GM18526 (cell line): ENCODE results near the gene CIRBP.

ENCODE experiments used
- POLR2A ChIP-seq: IDR thresholded peaks from 3 replicates; pipeline ENCODE4 v1.6.1; 2011; ENCODE audit not compliant: insufficient read length; ENCODE audit errors: extremely low read depth

Gene CIRBP

DNA sequence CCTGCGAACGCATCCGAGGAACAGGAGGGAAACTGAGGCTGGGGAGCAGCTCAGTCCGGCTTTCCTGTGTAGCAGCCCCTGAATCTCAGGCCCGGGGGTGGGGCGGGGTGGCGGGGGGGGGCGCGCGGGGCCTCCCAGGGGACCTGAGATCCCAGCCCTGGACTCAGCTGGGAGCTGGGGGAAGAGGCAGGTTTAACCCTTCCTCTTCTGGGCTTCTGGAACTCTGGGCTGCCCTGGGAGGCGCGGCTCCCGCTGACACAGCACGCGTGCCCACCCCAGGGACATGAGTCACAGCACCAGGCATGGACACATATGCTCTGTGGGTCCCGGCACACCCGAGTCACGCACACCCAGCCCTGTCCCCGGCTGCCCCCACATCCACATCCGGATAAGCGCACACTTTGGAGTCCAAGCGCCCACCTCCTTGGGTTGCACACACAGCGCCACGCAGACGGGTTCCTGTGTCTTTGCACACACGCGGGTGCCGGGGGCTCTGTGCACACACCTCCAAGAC lies 3.5 kb upstream of the CIRBP start:
- no peak for TF ChIP-seq POLR2A

GRCh38 chr19:1266129-1266915 lies 2.8 kb upstream of the CIRBP start:
- no peak for TF ChIP-seq POLR2A

DNA sequence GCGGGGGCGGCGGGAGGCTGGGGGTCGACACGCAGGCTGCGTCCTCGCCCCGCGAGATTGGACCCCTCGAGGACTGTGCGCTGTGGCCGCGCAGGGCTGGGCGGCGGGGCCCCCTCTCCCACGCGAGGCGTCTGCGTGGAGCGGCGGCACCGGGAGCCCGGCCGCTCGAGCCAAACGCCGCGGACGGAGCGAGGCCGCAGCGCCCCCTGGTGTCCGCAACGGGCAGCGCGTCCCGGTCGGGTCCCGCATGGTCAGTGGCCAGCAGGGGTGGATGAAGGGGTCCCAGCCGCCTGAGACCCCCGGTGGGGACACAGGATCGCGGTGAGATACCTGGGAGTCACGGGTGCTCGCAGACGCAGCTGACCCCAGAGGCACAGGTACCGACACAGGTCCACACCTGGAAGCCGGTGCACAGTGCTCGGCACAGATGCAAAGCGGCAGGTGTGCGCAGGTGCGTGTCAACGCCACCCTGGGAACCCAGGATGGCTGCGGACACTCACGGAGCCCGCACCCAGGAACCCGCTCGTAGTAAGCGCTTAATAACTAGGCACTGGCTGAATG lies 2.1 kb upstream of the CIRBP start:
- TF ChIP-seq POLR2A, result no peak

- no peak for TF ChIP-seq POLR2A
Measured at GRCh38 chr19:1267477-1268225, 1.5 kb upstream of the CIRBP start.

DNA sequence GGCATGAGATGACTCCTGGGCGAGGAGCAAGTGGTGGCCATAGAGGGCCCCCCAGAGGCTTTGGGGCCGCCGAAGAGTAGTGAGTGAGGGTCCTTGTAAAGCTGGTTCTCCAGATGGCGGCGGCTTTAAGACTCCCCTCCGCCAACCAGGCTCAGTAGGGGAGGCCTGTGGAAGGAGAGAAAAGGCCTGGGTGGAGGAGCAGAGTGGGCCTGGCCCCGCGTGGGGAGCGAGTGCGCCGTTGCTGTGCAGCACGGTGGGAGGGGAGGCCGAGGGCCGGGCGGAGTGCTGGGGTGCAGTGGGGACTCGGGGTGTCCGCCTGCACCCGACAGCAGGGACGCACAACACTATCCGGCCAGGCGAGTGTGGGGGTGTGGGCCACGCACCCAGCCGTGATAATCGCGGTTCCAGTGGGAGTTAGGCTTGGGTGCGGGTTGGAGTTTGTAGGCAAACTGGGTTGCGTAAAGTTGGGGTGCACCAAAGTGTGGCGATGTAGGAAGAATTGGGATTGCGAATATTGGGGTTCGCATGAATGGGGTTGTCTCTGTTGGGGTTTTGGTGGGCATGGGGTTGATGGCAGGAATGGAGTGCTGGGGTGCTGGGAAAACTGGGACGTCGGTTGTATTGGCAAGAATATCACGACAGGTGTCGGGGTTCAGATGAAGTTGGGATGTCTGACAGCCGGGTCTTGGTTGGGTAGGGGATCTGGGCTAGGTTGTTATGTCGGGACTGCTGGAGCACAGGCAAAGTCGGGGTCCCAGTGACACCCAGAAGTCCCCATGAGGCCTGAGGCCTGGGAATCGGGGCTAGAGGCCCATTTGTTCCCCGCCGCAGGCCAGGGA lies 687 bp upstream of the CIRBP start:
- TF ChIP-seq POLR2A, result no peak

DNA sequence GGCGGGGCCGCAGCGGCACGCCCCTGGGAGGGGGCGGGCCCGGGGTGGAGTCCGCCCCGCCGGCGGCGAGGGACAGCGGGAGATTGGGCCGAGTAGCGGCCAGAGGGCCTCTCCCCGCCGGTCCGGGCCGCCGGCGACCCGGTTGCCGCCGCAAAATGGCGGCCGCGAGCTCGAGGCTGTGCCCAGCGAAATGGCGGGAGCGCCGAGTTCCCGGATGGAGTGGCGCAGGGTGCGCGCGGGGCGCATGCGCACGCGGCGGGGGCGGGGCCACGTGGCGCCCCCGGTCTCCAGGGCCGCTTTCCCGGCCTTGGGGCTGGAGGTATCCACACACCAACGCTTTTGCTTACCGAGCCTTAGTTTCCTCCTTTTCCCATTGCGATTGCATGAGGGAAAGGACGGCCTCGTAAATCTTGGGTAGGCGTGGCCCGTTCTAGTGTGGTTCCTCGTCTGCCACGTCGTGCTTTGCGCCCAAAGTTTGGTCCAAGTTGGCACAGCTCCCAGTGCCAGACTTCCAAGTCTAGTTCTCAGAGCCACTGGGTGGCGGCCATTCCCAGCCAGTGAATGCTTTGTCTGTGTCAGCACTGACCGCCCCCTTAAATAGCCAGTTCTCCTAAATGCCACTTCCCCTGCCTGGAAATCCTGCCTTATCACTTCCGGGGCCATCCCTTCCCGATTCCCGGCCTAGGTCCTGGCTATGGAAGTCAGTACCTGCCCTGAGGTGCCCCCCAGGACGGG lies 513 bp downstream of the CIRBP start:
- TF ChIP-seq POLR2A, result no peak

GRCh38 chr19:1270213-1270853 lies 1.2 kb downstream of the CIRBP start:
- no peak for TF ChIP-seq POLR2A

GRCh38 chr19:1270854-1271527 lies 1.9 kb downstream of the CIRBP start:
- peak; percentile 23 for TF ChIP-seq POLR2A

DNA sequence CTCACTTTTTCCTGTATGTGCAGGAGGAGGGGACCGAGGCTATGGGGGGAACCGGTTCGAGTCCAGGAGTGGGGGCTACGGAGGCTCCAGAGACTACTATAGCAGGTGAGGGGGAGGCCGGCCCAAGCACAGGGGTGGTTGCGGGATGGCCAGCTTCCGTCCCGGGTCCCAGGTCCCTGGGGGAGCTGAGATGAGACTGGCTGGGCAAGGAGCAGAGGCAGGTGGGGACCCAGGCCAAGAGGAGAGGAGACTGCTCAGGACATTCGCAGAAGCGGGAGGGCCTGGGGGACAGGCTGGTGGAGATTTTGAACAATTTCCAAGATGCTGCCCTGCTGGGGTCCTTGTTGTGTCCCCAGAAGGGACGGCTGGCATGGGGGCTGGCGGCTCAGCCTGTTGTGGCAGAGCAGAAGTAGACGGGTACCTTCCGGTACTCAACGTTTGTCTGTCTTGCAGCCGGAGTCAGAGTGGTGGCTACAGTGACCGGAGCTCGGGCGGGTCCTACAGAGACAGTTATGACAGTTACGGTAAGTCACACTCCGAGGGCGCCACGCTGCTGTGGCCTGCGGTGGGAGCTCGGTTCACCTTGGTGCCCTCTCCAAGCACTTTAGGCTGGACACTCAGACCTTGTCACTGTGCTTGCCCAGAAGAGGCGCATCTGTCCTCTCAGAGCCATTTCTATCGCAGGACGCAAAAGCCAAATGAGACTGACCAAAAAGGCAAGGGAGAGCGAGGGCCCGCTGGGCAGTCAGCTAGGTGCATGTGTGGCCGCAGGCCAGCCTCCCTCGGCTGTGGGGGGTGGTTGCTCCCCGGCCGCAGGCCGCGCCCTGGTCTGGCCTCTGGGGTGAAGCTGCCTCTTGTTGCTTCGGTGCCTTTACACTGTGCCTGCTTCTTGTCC lies 2.6 kb downstream of the CIRBP start:
- no peak for TF ChIP-seq POLR2A

- TF ChIP-seq POLR2A, result no peak
Measured at GRCh38 chr19:1272423-1273262, 3.5 kb downstream of the CIRBP start.

DNA sequence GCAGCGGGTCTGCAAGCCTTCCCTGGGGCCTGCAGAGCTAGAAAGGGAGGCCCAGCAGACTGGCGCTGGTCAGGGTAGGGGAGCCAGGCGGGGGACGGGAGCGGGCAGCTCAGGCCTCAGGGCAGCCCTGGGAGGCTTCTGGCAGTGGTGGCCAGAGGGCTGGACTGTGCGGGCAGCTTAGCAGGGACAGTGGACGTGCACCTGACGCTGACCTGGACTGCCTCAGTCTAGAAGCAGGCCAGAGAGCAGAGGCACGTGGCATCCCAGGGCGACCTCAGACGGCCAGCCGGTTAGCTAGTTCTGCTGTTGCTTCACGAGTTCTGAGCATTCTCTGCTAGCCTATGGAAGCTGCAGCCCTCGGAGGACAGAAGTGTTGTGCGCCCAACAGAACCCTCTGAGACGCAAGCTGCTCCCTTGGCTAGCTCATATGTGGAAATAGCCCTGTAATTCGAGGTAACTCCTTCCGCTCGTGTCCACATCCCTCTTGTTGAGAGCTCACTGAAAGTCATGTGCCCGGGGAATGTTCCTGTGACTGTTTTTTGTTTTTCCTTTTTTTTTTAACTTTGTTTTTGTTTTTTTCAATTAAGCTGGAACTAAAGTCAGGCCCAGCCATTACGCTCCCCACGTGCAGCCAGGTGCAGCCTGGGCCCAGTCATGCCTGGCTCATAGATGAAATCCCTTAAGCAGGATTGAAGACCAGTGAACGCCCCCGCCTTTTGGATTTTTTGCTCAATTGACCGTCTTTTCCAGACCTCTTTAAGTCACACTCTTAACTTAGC lies 4.3 kb downstream of the CIRBP start:
- no peak for TF ChIP-seq POLR2A
